GM18517 (cell line): ENCODE measurements around the gene GNG8.

Source experiments
- ATAC-seq: cut with Tn5 transposase; IDR thresholded peaks from one replicate; pipeline ENCODE4 v1.9.1; 2021; ENCODE audit warnings: mild to moderate bottlenecking, moderate library complexity; ENCODE audit not compliant: unreplicated experiment

GNG8 gene

GRCh38 chr19:46620716-46621115, 15.3 kb downstream of the GNG8 start:
- no peak for ATAC-seq

GRCh38 chr19:46620267-46620666, 15.7 kb downstream of the GNG8 start:
- ATAC-seq: no peak

GRCh38 chr19:46618670-46619231, 17.3 kb downstream of the GNG8 start:
- no peak for ATAC-seq

DNA sequence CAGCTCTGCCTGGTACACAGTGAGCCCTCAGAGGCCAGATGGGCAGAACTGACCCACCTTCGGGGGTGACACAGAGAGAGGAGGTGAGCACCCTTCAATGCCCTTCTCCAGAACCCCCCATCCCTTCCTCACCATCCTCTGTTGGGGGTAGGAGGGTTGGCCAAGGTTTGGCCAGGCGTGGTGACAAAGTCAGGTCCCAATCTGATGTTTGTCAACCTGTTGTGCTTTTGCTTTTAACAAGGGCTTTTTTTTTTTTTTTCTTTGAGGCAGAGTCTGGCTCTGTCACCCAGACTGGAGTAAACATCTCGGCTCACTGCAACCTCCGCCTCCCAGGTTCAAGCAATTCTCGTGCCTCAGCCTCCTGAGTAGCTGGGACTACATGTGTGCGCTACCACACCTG, 18.4 kb downstream of the GNG8 start:
- no peak for ATAC-seq

GRCh38 chr19:46616631-46617322, 19.2 kb downstream of the GNG8 start:
- ATAC-seq: no peak

DNA sequence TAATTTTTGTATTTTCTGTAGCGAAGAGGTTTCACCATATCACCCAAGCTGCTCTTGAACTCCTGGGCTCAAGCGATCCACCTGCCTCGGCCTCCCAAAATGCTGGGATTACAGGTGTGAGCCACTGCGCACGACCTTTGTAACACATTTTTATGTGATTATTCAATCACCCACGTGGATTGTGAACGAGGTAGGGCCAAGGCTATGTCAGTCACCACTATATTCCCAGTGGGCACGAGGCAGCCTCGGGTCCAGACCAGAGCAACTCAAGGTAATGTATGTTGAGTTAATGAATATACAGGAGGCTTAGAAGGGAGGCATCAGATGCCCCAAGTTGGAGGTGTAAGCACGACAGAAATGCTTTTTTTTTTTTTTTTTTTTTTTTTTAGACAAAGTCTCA, 20.0 kb downstream of the GNG8 start:
- ATAC-seq: no peak

- no peak for ATAC-seq
Observed at GRCh38 chr19:46614114-46614722, 21.8 kb downstream of the GNG8 start.

GRCh38 chr19:46613525-46613924, 22.5 kb downstream of the GNG8 start:
- ATAC-seq: no peak

DNA sequence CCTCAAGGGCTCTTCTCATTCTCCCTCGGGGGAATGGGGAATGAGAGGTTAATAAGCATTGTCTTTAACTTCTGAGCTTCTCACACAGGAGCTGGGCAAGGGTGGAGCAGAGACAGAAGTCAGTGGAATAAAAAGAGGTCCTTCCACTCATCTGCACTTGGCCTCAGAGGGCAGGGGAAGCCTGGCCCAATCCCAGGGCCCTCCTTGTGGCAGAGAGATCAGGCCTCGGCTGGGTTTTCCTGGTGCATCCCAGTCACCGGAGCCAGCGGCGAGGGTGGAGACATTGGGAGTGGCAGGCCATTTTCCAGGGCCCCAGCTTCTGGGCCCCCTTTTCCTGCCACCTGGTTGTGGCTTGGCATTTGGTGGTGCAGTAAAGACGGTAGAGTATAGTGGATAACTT, 24.2 kb downstream of the GNG8 start:
- ATAC-seq: no peak

DNA sequence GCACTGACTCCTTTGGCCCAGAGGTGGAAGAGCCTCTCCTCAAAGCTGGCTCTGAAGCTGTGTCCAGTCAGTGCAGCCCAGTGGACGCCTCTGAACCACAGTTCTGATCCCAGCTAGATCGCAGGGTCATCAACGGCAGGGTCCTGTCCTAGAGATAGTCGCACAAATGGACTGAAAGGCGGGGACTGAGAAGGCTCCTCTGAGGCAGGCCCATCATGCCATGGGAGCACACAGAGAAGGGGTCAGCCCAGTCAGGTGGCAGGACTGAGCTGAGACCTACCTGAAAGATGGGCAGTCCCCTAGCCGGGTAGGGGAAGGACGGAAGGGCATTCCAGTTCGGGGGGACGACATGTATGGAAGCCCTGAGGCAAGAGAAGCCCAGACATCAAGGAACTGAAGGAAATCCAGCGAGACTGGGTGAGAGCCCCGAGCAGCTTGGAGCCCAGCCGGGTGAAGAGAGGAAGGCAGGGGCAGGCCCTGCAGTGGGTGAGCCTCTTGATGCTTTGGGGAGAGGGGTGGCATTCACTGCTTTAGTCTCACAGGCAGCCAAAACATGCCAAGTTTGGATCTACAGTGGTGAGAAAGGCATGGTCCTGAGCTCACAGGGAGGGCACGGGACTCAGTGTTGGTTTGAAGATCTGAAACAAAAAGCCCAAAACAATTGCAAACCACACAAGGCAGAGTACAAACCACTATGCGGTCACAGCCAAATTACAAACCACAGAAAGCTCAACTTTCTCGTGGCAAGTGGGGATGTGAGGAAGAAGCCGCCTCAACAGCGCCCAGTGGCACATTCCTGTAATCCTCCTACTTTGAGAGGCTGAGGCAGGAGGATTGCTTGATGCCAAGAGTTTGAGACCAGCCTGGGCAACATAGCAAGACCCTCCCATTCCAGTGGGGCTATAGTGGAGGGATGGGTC, 24.9 kb downstream of the GNG8 start:
- no peak for ATAC-seq

DNA sequence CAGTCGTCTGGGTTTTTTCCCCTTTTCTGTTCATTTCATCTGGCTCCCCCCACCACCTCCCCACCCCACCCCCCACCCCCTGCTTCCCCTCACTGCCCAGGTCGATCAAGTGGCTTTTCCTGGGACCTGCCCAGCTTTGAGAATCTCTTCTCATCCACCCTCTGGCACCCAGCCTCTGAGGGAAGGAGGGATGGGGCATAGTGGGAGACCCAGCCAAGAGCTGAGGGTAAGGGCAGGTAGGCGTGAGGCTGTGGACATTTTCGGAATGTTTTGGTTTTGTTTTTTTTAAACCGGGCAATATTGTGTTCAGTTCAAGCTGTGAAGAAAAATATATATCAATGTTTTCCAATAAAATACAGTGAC, 25.6 kb downstream of the GNG8 start:
- no peak for ATAC-seq

DNA sequence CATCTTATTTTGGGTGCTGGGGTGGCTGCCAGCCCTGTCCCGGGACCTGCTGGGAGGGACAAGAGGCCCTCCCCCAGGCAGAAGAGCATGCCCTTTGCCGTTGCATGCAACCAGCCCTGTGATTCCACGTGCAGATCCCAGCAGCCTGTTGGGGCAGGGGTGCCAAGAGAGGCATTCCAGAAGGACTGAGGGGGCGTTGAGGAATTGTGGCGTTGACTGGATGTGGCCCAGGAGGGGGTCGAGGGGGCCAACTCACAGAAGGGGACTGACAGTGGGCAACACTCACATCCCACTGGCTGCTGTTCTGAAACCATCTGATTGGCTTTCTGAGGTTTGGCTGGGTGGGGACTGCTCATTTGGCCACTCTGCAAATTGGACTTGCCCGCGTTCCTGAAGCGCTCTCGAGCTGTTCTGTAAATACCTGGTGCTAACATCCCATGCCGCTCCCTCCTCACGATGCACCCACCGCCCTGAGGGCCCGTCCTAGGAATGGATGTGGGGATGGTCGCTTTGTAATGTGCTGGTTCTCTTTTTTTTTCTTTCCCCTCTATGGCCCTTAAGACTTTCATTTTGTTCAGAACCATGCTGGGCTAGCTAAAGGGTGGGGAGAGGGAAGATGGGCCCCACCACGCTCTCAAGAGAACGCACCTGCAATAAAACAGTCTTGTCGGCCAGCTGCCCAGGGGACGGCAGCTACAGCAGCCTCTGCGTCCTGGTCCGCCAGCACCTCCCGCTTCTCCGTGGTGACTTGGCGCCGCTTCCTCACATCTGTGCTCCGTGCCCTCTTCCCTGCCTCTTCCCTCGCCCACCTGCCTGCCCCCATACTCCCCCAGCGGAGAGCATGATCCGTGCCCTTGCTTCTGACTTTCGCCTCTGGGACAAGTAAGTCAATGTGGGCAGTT, 26.2 kb downstream of the GNG8 start:
- ATAC-seq: no peak

- no peak for ATAC-seq
Observed at GRCh38 chr19:46608581-46609345, 27.2 kb downstream of the GNG8 start.

- no peak for ATAC-seq
Observed at GRCh38 chr19:46608178-46608577, 27.8 kb downstream of the GNG8 start.

GRCh38 chr19:46607448-46607841, 28.6 kb downstream of the GNG8 start:
- no peak for ATAC-seq

GRCh38 chr19:46606681-46607447, 29.1 kb downstream of the GNG8 start:
- no peak for ATAC-seq

DNA sequence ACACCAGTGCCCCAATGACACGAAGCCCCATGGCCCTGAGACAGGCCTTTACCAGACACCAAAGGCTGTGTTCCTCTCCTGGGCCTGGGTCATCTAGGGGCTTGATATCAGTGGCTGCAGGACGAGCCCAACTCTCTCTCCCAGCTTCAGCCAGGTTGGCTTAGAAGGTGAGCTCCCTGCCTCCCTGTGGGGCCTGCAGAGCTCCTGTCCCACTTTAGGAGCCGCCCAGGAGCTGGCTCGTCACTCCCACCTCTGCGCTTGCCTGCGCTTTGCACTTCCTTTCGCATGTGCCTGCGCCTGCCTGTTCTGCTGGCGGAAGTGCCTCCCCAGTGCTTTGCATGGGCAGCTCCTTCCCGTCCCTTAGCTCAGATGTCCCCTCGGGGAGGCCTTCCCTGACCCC, 30.0 kb downstream of the GNG8 start:
- ATAC-seq: no peak

DNA sequence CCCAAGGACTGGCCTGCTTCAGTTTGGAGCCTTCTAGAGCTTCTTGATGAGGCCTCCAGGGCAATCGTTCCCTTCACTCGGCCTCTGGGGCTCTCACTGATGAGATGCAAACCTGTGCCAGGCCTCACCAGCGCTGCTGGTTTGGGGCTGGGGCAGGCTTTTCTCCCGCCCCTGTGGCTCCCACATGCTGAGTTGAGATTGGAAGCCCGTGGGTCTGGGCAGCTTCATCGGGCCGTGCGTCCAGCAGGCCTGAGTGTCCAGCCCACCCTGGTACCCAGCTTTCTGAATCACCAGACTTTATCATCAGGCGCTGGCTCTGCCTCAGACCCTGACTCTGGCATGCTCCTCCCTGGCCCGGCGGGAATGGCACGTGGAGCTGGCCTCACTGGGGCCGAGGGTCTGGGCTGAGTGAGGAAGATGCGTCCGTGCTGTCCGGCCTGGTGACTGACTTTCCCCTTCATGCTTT, 30.6 kb downstream of the GNG8 start:
- no peak for ATAC-seq

- no peak for ATAC-seq
Observed at GRCh38 chr19:46604781-46605355, 31.1 kb downstream of the GNG8 start.
